KG1 (cell line): ENCODE data around the gene GALT.
A peak's percentile ranks its signal among the peaks of the same experiment; 100 is the strongest.

Experiments
- DNase-seq: peaks from one replicate; lab custom pipeline; 2025; lab: John Stamatoyannopoulos, UW

GALT gene

DNA sequence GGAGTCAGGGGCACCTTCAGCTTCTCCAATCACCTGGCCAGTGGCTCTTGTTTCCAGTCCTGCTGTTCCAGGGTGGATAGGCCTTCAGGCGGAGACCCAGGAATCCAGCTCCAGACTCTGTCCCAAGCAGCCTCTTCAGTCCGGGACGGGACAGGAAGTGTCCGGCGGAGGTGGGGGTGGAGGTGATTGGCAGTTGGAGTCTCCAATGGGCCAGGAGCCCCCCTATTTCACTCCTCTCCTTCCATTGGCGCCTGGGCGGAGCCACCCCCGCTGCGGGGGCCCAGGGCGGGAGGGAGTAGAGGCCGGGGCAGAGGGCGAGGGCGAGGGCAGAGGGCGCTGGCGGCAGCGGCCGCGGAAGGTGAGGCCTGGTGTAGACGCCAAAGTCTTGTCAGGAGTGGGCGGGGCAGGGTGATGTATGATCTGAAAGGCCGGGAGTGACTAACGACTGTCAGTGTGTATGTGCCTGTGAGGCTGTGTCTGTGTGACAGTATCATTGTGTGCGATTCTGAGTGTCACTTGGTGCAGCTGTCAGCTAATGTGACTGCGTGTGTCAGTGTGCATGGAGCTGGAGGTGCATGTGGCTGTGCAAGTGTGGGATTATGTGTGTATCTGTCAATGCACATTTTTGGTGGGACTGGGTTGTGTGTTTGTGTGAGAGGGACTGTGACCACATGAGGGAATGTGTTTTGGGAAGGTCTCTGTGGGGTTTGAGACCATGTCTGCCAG lies 5.6 kb downstream of the GALT start, which contains the start of gene IL11RA:
Gene IL11RA, plus strand, starts transcription at position 310 of the 726 bp plus-strand sequence. CDS start 3,033 bp downstream, outside the sequence.
- no peak for DNase-seq

DNA sequence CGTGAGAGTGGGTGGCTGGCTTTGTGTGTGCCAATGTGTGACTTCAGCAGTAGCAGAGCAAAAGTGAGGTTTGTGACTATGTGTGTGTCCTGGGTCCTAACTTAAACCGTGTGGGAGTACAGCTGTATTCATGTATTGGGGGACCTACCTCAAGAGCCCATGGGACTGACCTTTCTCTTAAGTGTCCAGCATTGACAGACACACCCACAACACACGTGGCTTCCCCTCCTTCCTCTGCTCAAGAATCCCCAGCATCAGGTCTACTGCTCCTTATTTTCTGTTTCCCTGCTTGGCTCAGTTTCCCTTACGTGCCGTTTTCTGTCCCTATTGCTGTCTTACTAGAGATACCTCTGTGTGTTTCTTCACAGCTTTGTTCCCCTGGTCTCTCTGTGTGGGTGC lies 6.1 kb downstream of the GALT start:
- DNase-seq = no peak

- DNase-seq = no peak
These were observed 6.9 kb downstream of the GALT start for GRCh38 chr9:34653151-34654072.

GRCh38 chr9:34654323-34655051 lies 8.0 kb downstream of the GALT start:
- no peak for DNase-seq

DNA sequence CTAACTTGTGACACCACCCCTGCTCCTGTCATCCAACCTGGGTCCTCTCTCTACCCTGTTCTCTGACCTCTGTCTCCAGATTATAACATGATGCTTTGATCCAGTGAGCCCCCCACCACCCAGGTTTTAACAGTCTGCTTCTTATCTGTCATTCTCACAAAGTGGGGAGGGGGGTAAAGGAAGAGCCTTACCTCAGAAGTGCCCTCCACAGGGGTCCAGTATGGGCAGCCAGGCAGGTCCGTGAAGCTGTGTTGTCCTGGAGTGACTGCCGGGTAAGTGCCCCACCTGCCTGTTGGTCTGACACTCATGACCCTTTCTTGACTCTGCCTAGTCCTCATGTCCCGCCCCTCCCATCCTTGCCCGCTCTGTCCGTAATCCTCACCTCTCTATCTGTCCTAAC lies 8.9 kb downstream of the GALT start:
- DNase-seq = no peak

DNA sequence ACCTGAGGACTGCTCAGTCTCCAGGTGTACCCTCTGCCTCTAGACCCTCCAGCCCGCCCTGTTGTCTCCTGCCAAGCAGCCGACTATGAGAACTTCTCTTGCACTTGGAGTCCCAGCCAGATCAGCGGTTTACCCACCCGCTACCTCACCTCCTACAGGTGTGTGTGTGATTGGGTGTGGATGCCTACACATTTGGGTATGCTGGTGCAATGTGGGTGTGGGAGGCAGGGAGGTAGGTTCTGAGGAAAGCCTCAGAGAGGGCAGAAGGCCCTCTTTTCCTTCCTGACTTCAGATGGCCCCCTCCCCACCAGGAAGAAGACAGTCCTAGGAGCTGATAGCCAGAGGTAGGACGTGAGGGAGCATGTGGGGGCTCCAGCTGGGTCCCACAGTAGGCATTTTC lies 10.5 kb downstream of the GALT start:
- no peak for DNase-seq

DNA sequence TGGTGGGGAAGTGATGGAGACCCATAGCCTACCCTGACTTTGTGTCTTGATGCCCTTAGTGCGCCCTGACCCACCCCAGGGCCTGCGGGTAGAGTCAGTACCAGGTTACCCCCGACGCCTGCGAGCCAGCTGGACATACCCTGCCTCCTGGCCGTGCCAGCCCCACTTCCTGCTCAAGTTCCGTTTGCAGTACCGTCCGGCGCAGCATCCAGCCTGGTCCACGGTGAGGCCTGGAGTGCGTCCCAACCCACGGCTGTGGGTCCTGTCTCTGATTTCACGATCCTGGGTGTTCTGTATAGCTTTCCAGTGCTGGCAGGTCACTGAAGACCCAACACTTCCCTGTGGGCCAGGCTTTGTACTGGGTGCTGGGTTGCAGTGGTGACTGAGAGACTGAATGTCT lies 12.0 kb downstream of the GALT start:
- no peak for DNase-seq

DNA sequence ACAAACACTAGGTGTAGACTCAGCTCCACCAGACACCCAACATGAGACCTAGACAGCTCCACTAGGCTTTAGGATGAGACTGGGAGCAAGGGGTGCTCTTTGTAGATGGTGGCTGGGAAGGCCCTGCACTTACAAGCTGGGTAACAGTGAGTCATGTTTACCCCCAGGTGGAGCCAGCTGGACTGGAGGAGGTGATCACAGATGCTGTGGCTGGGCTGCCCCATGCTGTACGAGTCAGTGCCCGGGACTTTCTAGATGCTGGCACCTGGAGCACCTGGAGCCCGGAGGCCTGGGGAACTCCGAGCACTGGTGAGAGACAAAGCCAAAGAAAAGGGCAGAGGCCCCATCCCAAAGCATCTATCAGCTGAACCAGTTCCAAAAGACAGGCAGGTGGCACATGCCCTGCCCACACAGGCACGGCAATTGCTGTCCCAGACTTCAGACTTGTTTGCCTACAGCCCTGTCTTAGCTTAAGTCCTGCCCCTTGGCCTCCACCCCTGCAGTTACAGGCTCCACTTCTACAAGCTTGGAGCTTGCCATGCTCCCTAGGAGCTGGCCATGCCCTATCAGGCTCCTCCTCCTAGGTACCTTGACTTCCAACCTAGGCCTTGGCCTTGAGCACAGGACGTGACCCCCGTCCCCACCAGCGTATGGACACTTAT lies 13.2 kb downstream of the GALT start:
- no peak for DNase-seq

DNA sequence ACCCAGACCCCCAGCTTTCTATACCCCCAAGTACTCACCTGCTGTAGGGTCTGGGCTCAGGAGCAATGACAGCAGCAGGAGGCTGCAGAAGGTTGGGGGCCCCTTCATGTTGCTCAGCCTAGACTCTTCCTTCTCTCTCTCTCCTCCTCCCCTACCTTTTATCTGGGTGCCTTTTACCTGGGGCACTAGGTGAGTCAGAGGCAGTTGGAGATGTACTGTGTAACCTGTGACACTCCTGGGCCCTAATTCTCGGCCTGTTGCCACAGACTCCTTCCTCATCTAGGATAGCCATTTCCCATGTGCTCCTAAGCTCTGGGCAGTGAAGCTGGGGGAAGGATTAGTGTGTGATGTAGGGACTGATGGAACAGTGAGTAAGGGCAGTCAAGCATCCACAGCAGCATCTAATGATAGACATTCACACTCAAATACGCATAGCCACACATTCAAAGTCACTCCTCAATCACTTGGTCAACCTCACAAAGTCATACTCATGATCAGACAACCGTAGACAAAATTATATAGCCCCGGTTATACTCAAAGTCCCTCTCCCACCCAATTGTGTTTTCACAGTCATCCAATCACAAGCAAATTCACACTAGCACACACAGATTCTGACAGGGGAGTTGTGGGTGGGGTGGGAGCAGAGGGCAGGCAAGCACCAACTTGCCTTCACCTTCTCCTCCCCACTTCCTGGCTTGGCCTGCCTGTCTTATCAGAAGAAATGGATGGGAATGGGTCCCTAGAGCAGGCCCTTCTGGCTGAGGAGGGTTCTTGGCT lies 16.2 kb downstream of the GALT start, which contains the start of gene CCL27:
Gene CCL27, minus strand, starts transcription at position 132 of the 777 bp plus-strand sequence. Its CDS starts 24 bp downstream, at position 108.
- no peak for DNase-seq

DNA sequence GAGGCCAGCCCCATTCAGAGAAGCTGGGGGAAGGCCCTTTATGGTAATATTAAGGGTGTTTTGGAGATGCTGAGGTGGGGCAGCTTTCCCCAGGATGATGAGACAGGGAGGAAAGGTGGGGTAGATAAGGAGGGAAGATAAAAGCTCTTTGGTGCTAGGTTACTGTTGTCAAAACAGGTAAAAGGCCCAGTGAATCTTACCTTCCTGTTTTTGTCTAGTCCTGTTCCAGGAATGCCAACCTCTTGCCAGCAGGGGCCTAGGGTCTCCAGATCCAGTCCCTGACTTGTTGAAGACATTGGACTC lies 16.8 kb downstream of the GALT start:
- no peak for DNase-seq

DNA sequence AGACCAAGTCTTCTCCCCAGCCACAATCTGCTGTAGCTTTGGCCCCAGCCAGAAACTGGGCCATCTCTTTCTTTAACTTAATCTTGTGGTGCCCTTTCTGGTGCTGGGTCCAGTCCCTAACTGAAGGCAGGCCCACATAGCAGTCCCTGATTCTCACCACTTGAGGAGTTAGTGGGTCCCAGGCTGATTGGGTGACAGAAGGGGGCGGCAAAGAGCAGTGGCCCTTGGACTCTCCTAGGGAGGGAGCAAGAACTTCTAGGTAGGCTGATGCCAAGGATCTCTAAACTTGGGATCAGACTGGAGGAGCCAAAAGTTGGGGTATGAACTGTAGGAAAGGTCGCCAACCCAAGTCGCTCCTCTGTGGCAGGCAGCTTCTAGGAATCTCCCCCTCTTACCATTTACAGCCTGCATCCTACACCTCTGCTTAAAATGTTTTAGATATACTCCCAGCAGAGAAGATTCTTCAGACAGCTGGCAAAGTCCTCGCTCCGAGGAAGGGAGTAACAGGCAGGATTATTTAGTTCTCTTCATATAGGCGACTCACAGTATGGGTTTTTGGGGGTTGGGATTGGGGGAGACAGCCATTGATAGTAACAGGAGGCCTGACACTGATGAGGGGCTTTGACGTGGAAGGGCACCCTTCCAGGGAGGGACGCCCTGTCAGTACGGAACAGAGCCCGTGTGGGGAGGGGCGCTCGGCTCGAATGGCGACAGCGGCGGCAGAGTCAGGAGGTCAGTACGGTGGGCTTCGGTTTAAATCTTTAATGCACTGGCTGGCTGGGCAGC lies 18.0 kb downstream of the GALT start:
- peak; percentile 22 for DNase-seq

DNA sequence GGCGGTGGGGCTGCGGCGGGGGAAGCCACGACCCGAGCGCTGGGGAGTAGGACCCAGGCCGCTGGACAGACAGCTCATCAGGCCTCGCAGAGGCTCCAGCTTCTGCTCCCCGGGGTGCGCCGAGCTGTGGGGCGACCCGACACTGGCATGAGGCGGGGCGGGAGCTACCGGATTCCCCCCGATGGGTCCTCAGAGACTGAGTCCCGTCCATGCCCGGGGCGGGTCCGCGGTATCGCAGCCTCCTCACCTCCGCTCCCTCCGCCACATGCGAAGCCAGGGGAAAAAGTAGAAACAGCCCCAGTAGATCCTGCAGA lies 18.5 kb downstream of the GALT start:
- no peak for DNase-seq

- DNase-seq = no peak
These were observed 19.1 kb downstream of the GALT start for GRCh38 chr9:34665381-34666250.

GRCh38 chr9:34669809-34670562 lies 23.5 kb downstream of the GALT start:
- no peak for DNase-seq

DNA sequence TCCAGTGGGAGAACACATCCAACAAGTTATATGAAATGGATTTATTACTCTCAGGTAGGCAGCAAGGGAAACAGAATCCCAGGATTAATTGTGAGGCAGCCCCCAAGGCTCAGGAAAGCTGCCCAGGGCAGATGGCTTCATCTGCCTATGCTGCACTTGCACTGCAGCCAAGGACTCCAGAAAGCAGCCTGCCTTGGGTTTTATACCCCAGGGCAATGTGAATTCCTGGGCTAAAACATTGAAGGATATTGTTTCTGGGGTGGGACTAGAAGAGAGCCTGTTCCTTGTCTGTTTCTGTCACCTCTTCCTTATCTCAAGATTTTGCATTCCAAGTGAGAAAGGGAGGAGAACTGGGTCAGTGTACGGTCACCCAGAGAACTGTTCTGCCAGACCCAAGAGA lies 24.8 kb downstream of the GALT start:
- DNase-seq = no peak

GRCh38 chr9:34674440-34674839 lies 28.0 kb downstream of the GALT start:
- DNase-seq = no peak

DNA sequence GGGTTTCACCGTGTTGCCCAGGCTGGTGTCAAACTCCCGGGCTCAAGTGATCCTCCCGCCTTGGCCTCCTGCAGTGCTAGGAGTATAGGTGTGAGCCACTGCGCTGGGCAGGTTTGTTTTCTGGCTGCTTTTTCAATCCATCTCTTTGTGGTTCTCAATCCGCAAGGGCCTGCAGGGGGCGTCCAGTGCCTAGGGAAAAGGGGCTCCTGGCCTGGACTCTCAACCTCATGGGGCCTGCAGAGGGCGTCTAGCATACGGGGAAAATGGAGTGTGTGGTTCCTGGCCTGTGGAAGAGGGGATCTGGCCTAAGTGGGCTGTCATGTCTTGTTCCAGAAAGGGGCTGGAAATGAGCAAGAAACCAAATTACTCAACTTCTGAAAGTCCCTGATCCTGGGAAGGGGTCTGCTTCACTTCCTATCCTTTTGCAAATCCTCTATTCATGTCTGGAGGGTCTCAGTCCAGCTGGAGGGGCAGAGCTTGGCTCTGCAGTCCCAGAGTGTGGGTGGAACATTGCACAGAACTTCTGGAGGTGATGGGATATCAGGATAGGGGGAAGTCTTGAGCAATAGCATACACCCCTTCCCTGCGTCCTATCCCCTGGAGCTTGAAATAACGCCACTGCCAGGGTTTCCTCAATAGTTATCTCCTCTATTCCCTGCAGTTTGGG lies 28.7 kb downstream of the GALT start:
- peak; percentile 34 for DNase-seq

- no peak for DNase-seq
These were observed 29.4 kb downstream of the GALT start for GRCh38 chr9:34675869-34676268.
